CD1c-positive myeloid dendritic cell (primary cell): ENCODE measurements around the gene SH3D19.
"Not testable (repeated sequence)": the region's sequence is repeated elsewhere in the genome, so short reads cannot be mapped to it uniquely, and the experiment has no call there.

Source experiments
- DNase-seq: peaks from one replicate; pipeline ENCODE4 v3.0.0-alpha.2; 2016; ENCODE audit errors: extremely low spot score

The SH3D19 gene

GRCh38 chr4:151322570-151322969 is 2.8 kb downstream of the SH3D19 start:
- DNase-seq, result no peak

- not testable (repeated sequence) for DNase-seq
Observed at GRCh38 chr4:151322161-151322560, 3.2 kb downstream of the SH3D19 start.

- DNase-seq, result no peak
Observed at GRCh38 chr4:151321586-151321985, 3.8 kb downstream of the SH3D19 start.

- DNase-seq, result no peak
Observed at GRCh38 chr4:151319490-151319889, 5.9 kb downstream of the SH3D19 start.

- DNase-seq, result no peak
Observed at GRCh38 chr4:151318307-151319006, 6.9 kb downstream of the SH3D19 start.

GRCh38 chr4:151316645-151317044 is 8.8 kb downstream of the SH3D19 start:
- DNase-seq, result no peak

- DNase-seq, result no peak
Observed at GRCh38 chr4:151315212-151315886, 10.1 kb downstream of the SH3D19 start.

GRCh38 chr4:151314479-151314878 is 10.9 kb downstream of the SH3D19 start:
- DNase-seq, result no peak

- no peak for DNase-seq
Observed at GRCh38 chr4:151314010-151314355, 11.4 kb downstream of the SH3D19 start.

- DNase-seq, result no peak
Observed at GRCh38 chr4:151313306-151314009, 11.9 kb downstream of the SH3D19 start.

- DNase-seq, result no peak
Observed at GRCh38 chr4:151310124-151310728, 15.2 kb downstream of the SH3D19 start.

- no peak for DNase-seq
Observed at GRCh38 chr4:151304755-151305154, 20.6 kb downstream of the SH3D19 start.

GRCh38 chr4:151304226-151304625 is 21.2 kb downstream of the SH3D19 start:
- no peak for DNase-seq

GRCh38 chr4:151302432-151302831 is 23.0 kb downstream of the SH3D19 start:
- DNase-seq, result no peak

- DNase-seq, result no peak
Observed at GRCh38 chr4:151297170-151297569, 28.2 kb downstream of the SH3D19 start.

- no peak for DNase-seq
Observed at GRCh38 chr4:151296227-151296626, 29.2 kb downstream of the SH3D19 start.

- no peak for DNase-seq
Observed at GRCh38 chr4:151294833-151295496, 30.4 kb downstream of the SH3D19 start.

GRCh38 chr4:151292038-151292437 is 33.4 kb downstream of the SH3D19 start:
- no peak for DNase-seq

GRCh38 chr4:151291485-151291884 is 33.9 kb downstream of the SH3D19 start:
- DNase-seq, result no peak

- DNase-seq, result no peak
Observed at GRCh38 chr4:151287409-151287808, 38.0 kb downstream of the SH3D19 start.

GRCh38 chr4:151284534-151285245 is 40.7 kb downstream of the SH3D19 start:
- no peak for DNase-seq
